OCI-M2 (cell line): ENCODE measurements around the gene KLF2.
"Not testable (repeated sequence)": the region's sequence is repeated elsewhere in the genome, so short reads cannot be mapped to it uniquely, and the experiment has no call there.

ENCODE experiments used
- DNase-seq: peaks from one replicate; lab custom pipeline; 2025; ENCODE audit not compliant: unreplicated experiment; lab: John Stamatoyannopoulos, UW

KLF2 gene

DNA sequence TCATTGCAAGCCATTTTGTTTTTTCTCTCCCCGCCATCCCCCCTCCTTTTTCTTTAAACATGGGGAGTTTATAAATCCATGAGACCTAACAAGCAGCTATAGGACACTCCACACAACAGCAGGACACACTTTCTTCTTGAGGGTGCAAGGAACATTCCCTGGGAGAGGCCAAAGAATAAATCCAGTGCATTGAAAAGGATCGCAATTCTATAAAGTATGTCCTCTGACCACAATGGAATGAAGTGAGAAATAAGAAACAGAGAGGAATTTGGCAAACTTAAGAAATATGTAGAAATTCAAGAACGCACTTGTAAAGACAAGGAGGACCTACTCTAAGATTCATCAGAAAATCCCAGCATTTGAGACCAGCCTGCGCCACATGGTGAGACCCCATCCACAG lies 11.9 kb downstream of the KLF2 start:
- DNase-seq: no peak

GRCh38 chr19:16337809-16338469 lies 13.3 kb downstream of the KLF2 start:
- DNase-seq: no peak

DNA sequence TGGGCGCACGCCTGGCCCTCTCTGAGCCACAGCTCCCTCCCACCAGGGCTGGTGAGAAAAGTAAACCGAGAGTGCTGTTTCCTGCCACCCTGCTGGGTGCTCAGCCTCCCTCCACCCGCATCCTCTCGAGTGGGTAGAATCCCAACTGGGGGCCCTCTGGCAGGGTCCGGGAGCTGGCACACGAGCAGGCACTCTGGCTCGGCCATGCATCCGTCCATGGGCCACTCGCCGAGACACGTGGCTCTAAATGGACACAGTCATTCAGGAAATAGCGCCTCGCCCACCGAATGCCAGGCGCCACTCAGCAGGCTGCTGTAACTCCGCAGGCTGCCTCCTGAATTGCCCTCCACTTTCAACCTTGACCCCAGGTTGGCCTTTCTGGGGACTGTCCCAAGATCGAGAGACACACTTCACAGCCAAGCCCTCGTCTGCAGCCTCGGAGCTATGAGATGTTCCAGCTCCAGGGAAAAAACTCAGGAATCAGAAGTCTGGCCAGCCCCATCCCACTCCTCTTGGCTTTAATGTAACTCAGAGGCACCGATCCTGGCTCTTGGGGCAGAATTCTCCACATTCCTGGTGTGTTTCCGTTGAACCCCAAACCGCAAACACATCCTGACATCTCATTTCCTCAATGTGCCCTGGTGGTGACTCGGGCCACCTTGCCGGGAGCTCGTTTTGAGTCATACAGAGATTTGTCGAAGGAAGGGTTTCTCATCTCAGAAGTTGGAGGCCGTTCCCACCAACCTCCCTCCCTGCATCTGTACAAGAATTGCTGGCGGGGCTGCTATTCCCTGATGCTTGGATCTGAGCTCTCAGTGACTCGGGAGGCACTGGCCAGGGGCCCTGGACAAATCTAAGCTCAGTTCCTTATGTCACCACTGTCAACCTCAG lies 14.1 kb downstream of the KLF2 start:
- DNase-seq: no peak

GRCh38 chr19:16339361-16339725 lies 14.7 kb downstream of the KLF2 start:
- no peak for DNase-seq

DNA sequence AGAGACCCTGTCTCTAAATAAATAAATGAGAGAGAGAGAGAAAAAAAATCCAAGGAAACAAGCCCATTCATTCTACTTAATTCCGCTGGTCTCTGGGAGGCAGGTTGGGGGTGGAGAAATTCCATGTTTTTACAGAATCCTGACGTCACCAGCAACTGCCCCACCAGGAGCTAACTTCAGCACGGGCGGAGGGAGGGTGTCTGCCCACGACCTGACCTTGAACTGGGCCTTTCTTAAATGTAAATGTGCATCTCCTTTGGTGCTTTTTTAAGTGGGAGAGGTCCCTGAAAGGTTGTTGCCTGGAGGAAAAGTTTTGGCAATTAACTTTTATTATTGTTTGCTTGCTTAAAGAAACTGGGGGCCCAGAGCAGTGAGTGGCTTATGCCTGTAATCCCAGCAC lies 15.5 kb downstream of the KLF2 start:
- no peak for DNase-seq

GRCh38 chr19:16340654-16341053 lies 16.0 kb downstream of the KLF2 start:
- no peak for DNase-seq

GRCh38 chr19:16342002-16342715 lies 17.5 kb downstream of the KLF2 start:
- DNase-seq: no peak

GRCh38 chr19:16343156-16343555 lies 18.5 kb downstream of the KLF2 start:
- no peak for DNase-seq

DNA sequence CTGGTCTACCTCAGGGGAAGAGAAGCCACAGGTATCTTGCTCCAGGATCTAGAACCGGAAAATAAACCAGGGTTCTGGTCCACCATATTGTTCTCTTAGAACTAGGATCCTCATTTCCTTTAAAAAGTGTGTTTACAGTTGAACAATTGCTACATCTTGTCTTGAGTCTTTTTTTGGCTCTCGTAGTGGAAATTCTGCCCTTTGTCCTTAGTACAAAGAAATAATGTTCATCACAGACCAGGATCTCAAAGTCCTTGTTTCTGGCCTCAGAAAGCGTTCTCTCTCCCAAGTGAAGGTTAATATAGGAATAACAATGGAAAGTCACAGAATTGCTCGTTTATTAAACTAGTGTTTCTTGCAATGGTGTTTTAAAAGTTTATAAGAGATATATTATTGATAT lies 20.8 kb downstream of the KLF2 start:
- no peak for DNase-seq

- not testable (repeated sequence) for DNase-seq
These were observed 22.5 kb downstream of the KLF2 start for GRCh38 chr19:16347099-16347498.

DNA sequence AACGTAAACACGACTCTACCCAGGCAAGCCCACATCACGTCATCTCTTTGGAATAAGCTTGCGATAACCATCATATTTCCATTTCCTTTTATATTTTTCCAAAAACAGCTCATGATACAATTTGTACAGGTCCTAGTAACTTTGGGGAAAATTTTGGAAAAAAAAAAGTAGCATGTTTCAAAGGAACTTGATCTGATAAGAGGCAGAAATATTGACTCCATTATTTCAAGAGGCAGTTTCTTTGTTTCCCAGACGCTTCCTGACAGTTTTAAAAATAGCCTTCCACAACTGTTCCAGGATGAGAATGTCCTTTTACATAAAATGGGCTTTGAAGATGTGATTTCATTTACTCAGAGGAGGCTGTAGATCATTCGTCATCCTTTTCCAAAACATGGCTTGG lies 23.1 kb downstream of the KLF2 start:
- no peak for DNase-seq

DNA sequence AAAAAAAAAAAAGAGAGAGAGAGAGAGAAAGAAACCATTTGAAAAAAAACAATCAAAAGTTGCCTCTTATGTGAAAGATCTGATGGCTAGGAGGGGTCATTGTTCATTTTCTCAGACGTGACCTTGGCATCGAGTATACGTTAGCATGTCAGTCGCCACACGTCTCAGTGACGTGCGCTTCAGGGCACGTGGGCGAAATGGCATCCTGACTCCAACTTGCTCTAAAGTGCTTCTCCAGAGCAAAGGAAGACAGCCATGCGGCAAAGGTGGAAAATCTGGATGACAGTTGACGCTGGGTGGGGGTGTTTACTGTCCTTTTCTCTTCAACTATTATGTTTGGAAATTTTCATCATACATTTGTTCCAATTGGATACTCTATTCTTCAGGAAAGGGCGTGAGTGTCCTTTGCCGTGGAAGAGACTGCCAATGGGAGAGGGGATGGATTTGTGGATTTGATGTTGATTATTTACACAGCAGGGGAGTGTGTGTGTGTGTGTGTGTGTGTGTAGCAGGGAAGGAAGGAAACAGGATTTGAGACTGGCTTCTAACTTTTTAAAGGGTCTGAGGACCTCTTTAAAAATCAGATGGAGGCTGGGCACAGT lies 25.0 kb downstream of the KLF2 start:
- no peak for DNase-seq

GRCh38 chr19:16351133-16351809 lies 26.6 kb downstream of the KLF2 start:
- DNase-seq: no peak

DNA sequence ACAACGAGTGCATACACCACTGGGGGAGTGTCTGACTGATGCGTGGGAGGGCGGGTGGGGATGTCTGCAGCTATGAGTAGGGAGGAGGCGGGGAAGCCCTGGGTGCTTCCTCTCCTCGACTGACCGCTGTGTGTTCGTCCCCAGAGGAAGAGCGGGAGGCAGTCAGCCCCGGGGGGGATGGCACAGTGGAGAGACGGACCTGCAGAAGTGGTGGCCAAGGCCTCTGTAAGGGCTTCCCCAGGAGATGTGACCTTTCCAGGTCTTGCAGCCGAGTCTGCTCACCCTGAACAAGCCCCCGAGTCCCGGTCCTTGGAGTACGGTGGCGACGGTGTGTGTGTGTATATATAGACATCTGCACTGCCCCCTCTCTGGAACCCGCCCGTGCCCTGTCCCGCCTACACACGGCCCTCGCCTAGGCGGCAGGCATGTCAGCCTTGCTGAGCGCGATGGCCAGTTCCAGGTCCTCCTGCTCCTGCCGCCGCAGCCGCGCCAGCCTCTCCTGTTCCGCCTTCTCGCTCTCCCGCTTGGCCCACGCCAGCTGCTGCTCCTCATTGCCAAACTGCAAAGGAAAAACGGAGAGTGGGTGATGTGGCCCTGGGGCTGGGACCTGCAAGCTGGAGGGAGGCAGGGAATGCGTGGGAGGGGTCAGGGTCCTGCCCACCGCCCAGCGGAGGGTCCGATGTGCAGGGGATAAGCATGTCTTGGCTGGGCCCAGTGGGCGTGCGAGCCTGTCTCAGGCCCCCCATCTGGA lies 30.8 kb downstream of the KLF2 start:
- DNase-seq: no peak

DNA sequence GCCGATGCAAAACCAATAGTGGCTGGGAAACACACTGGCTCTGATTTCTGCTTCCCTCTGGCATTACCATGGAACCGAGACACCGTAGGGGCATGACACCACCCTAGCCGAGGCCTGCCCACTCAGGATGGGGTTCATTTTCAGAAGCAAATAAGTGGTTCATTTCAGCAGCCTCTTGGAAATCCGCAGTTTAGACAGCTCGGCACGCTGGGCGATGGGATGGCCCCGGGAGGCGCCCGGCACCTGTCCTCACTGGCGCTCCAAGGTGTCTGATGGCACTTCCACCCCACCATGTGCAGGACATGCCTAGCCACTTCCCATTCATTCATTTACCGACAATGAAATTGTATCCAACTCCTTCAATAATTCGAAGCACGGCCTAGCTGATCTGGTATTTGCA lies 33.8 kb downstream of the KLF2 start:
- DNase-seq: no peak

DNA sequence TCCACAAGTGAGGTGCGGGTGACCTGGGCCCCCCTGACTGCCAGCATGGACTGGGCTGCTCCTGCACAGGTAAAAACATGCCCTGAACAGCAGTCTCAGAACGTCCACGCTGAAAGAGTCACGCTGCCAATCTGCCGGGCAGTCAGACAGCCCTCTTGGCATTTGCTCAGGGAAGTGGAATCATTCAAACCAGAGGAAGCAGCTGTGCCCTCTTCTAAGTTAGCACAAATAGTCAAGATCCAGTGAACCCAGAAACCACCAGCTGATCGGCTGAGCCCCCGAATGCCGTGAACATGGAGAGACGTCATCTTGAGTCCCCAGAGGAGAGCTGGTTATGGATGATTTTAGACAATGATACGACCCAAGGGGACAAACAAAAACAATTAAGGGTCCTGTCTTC lies 34.4 kb downstream of the KLF2 start:
- DNase-seq: no peak

GRCh38 chr19:16359964-16360363 lies 35.3 kb downstream of the KLF2 start:
- no peak for DNase-seq

GRCh38 chr19:16360738-16361137 lies 36.1 kb downstream of the KLF2 start:
- DNase-seq: no peak

DNA sequence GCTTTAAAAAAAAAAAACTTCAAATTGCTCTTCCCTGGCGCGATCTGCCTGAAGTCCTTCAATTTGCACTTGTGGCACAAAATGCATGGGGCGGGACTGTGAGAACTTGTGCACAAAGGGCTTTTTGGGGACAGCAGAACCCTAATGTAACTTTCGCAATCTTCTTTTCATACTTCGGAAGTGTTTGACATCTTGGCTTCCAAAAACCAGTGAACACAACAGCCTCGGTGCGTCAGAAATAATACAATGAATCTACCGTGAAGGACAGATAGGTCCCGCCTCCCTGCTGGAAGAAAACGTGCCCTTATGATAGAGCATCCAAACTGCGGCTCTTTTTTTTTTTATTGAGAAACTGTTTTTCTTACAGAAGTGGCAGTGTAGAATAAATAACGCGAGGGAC lies 36.6 kb downstream of the KLF2 start:
- no peak for DNase-seq

DNA sequence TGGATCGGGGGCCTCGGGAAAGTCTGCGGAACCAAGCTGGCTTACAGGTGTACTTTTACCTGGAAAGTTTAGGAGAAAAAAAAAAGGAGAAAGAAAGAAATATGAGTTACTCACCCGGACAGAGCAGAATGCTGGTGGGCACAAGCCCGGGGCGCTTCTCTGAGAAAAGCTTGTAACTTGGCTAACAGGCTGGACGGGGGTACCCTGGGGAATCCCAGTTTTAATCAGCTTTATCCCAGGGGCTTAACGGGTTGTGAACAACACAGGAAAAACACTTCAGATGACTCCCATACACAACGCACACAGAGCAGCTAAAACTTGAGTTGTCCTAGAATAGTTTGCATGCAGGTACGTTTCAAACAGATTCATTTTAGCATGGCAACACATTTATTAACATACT lies 37.3 kb downstream of the KLF2 start:
- DNase-seq: no peak
